BJ (cell line): Measurements from ENCODE around the gene CTNNB1. TPM values are rescaled to one million over a fixed set of nuclear protein-coding genes. Genes with fewer than 3 reads are reported as not detected.

ENCODE experiments used
- CTCF ChIA-PET: fragments of 350-600 bp; formaldehyde crosslinking; extraction: SDS; loops from one replicate; lab custom pipeline; 2021; ENCODE audit warnings: antibody characterized with exemption, inconsistent platforms; lab: Yijun Ruan, JAX
- POLR2A ChIA-PET: fragments of 300-600 bp; sonication (Branson Sonifier 250); formaldehyde crosslinking; extraction: SDS; loops from one replicate; lab custom pipeline; 2021; ENCODE audit warnings: antibody characterized with exemption; lab: Charles Lee
- DNase-seq: peaks from one replicate; pipeline ENCODE4 v3.0.0-alpha.2; 2011; ENCODE audit warnings: low read depth
- H3K27me3 ChIP-seq: 2 replicates; pipeline ENCODE4 v1.6.0; 2011; ENCODE audit warnings: low read length; ENCODE audit not compliant: control insufficient read depth, insufficient read depth
- H3K36me3 ChIP-seq: 2 replicates; pipeline ENCODE4 v1.5.1; 2011; ENCODE audit warnings: low read length; ENCODE audit not compliant: control insufficient read depth, insufficient read depth
- H3K4me3 ChIP-seq: 2 replicates; pipeline ENCODE4 v1.5.1; 2011; ENCODE audit warnings: low read depth, mild to moderate bottlenecking, control low read depth, low read length
- polyA plus RNA-seq: library from polyadenylated mRNA; depleted of rRNA; stranded (reverse); fragments of >200 nt; gene quantifications from 2 replicates; pipeline ENCODE4 v1.2.3, GENCODE V29; 2011
- TF ChIP-seq, protein P1 (sequence below): IDR thresholded peaks from 2 replicates; pipeline ENCODE4 v1.5.1; 2011; ENCODE audit warnings: low read depth, mild to moderate bottlenecking, control low read depth, inconsistent platforms, low read length, moderate library complexity; ENCODE audit not compliant: insufficient read depth

The CTNNB1 gene
- polyA plus RNA-seq, 1 experiment, result 496 TPM

DNA sequence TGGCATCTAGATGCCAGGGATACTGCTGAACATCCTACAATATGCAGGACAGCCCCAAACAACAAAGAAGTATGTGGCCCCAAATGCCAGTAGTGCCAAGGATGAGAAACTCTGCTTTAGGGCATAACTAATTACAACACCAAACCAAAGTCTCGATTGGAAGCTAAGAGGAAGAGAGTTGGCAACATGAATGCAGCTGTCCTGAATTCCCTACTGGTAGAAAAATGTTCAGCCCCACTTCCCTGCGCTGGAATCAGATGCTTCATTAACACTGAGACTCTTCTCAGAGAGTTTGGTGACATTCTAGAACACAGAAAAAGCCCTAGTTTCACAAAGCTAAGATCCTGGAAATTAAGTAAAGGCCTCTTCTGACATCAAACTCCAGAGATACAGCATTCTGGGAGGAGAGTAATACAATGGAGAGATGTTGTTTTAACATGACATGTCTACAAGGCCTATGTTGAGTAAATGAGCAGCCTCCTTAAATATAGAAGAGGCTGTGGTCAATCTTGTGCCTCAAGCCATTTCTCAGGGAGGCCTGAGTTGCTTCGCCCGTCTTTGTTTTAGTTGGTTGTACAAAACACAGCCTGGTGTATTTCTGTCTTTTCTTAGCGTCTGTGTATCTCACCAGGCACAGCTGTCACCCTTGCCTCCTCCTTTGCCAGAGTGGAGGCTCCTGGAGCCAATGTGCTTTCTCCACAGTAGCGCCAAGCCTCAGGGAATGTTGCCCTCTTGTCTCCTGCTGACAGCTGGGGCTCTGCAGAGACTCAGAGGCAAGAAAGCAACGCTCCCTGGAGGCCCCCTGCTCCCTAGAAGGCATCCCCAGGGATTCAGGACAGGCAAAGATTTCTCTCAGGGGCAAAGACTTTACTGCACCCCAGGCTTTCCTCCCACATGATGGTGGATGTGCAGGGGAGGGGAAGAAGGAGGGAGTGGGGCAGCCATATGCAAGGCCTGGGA lies 25.1 kb upstream of the CTNNB1 start:
- DNase-seq, result no peak
- Histone ChIP-seq H3K27me3 (peaks cover 5% of the 10 kb centered on the region), H3K36me3 (no peaks in the 10 kb centered on the region), H3K4me3 (no peak overlapping the region)
- ChIA-PET POLR2A (no interaction called here), CTCF (interaction anchor here (0.6 kb wide), 1 partner anchor 1101 kb away, joined by 3 read pairs; no protein-coding TSS in a partner anchor)
- TF ChIP-seq, protein P1, sequence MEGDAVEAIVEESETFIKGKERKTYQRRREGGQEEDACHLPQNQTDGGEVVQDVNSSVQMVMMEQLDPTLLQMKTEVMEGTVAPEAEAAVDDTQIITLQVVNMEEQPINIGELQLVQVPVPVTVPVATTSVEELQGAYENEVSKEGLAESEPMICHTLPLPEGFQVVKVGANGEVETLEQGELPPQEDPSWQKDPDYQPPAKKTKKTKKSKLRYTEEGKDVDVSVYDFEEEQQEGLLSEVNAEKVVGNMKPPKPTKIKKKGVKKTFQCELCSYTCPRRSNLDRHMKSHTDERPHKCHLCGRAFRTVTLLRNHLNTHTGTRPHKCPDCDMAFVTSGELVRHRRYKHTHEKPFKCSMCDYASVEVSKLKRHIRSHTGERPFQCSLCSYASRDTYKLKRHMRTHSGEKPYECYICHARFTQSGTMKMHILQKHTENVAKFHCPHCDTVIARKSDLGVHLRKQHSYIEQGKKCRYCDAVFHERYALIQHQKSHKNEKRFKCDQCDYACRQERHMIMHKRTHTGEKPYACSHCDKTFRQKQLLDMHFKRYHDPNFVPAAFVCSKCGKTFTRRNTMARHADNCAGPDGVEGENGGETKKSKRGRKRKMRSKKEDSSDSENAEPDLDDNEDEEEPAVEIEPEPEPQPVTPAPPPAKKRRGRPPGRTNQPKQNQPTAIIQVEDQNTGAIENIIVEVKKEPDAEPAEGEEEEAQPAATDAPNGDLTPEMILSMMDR, result no peak

DNA sequence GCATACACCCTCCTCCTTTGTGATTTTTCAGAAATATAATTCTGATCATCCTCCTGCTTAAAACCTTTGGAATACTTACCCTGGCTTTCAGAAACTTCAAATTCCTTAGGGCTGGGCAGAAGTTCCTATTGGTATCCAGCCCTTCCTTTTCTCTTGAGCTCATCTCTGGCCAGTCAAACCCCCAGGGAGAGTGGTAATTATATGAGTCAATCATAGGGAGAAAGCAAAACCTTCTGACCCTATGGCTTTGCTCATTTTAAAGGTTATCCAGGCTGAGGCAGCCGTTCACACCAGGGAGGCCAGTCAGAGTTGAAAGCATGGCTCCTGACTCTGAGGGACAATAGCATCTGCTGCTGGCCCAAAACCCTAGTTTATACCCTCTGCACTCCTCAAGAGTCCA lies 23.9 kb upstream of the CTNNB1 start:
- DNase-seq, result no peak
- peaks cover 5% of the 10 kb centered on the region for H3K27me3 ChIP-seq
- ChIA-PET CTCF (no interaction called here), POLR2A (no interaction called here)
- H3K36me3 ChIP-seq, result no peaks in the 10 kb centered on the region
- H3K4me3 ChIP-seq, result no peak overlapping the region
- TF ChIP-seq, protein P1, result no peak

DNA sequence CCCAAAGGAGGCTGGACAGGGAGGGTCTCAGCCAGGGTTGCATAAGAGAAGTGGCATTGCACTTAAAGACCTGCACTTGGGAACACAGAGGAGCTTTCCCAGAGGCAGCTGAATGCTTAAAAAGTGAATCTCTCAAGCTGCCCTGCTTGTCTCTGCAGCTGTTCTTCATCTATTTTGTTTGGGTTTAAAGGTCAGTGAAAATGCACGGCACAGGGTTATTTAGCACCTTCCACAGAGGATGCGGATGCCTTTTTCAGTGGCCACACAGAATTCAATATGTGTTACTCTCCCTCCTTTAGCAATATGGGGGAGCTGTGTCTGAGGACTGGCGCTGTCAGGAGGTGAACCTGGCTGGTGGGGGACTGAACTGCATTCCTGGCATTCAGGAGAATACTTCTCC lies 22.7 kb upstream of the CTNNB1 start:
- ChIA-PET POLR2A (no interaction called here), CTCF (interaction anchor here (1.1 to 1.4 kb wide), 2 partner anchors 14 to 176 kb away, joined by 3 to 4 read pairs; no protein-coding TSS in a partner anchor)
- H3K36me3 ChIP-seq, result no peaks in the 10 kb centered on the region
- DNase-seq, result no peak
- TF ChIP-seq, protein P1, result no peak
- peaks cover 5% of the 10 kb centered on the region for H3K27me3 ChIP-seq
- H3K4me3 ChIP-seq, result no peak overlapping the region

DNA sequence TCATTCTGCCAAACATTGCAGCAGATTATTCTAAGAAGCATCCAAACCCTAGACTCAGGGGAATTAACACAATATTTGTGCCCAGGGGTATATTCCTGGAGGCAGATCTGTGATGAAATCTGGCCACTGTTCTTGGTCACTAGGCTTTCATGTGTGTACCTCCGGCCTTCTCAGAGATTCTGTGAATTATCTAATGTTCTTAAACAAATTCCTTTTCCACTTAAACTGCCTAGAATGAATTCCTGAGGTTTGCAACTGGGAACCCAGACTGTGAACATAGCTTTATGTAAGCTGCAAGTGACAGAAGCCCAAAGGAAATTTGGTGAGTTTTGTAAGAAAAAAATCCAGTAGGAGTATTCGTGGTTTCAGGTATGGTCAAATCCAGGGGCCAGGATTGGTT lies 20.7 kb upstream of the CTNNB1 start:
- ChIA-PET CTCF (no interaction called here), POLR2A (no interaction called here)
- H3K36me3 ChIP-seq, result no peaks in the 10 kb centered on the region
- TF ChIP-seq, protein P1, result no peak
- H3K27me3 ChIP-seq, result peaks cover 5% of the 10 kb centered on the region
- H3K4me3 ChIP-seq, result no peak overlapping the region
- no peak for DNase-seq

DNA sequence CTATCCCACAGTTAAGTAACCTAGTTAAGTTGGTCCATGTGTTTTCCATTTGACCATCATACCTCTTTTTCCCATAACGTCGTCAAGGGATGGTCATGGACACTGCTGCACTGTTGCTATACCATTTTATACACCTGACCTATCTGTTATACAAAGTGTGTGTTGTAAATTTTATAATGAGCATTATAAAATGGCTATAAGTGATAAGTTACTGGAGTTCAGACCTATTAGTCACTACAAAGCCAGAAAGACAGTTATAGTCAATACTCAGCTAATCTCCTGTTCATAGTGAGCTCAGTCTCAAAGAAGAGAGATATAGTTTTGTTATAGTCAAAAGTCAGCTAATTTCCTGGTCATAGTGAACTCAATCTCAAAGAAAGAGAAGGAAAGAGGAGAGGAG lies 18.9 kb upstream of the CTNNB1 start:
- DNase-seq, result no peak
- Histone ChIP-seq H3K36me3 (no peaks in the 10 kb centered on the region), H3K27me3 (peaks cover 4% of the 10 kb centered on the region), H3K4me3 (no peak overlapping the region)
- ChIA-PET POLR2A (no interaction called here), CTCF (no interaction called here)
- TF ChIP-seq, protein P1, result no peak
